SU-DHL-6 (cell line): Measurements from ENCODE around the gene ELMO1.

ENCODE experiments used
- H2AFZ ChIP-seq: fragments of 200-600 bp; sonication (generic); 2 replicates; pipeline ENCODE4 v1.6.1; 2014; ENCODE audit warnings: low read depth, mild to moderate bottlenecking, moderate library complexity, mixed read lengths, antibody characterized with exemption, low read length; ENCODE audit not compliant: severe bottlenecking
- H3F3A ChIP-seq: fragments of 200-600 bp; shearing (Covaris generic); 2 replicates; pipeline ENCODE4 v1.6.0; 2016; ENCODE audit warnings: antibody characterized with exemption, mild to moderate bottlenecking; ENCODE audit not compliant: insufficient read depth
- H3K27ac ChIP-seq: fragments of 200-600 bp; sonication (generic); 2 replicates; pipeline ENCODE4 v1.5.1; 2016; ENCODE audit warnings: low read depth, mild to moderate bottlenecking, low read length, moderate library complexity, mixed read lengths
- H3K27me3 ChIP-seq: fragments of 200-600 bp; sonication (generic), shearing (Covaris generic); 2 replicates; pipeline ENCODE4 v1.6.0; 2014; ENCODE audit warnings: mild to moderate bottlenecking, low read length
- H3K36me3 ChIP-seq: fragments of 200-600 bp; sonication (generic); 2 replicates; pipeline ENCODE4 v1.6.1; 2014; ENCODE audit warnings: mild to moderate bottlenecking, low read length, mixed read lengths
- H3K4me2 ChIP-seq: fragments of 300-600, 200-600 bp; shearing (Covaris generic), sonication (generic); 2 replicates; pipeline ENCODE4 v1.6.0; 2014; ENCODE audit warnings: low read length, low read depth, mild to moderate bottlenecking; ENCODE audit not compliant: poor library complexity, severe bottlenecking
- H3K4me3 ChIP-seq: fragments of 200-600 bp; sonication (generic); 2 replicates; pipeline ENCODE4 v1.5.1; 2014; ENCODE audit warnings: antibody characterized with exemption, low read length, mild to moderate bottlenecking, mixed read lengths; ENCODE audit not compliant: insufficient read depth, poor library complexity, severe bottlenecking
- H3K79me2 ChIP-seq: fragments of 200-600 bp; sonication (generic); 2 replicates; pipeline ENCODE4 v1.6.1; 2014; ENCODE audit warnings: mild to moderate bottlenecking, low read length, moderate library complexity; ENCODE audit not compliant: insufficient read depth
- H3K9ac ChIP-seq: fragments of 200-600 bp; sonication (generic); 2 replicates; pipeline ENCODE4 v1.7.0; 2014; ENCODE audit warnings: mild to moderate bottlenecking, low read length
- H3K9me2 ChIP-seq: fragments of 200-600 bp; sonication (generic); replicated peaks from 2 replicates; pipeline ENCODE4 v1.6.1; 2014; ENCODE audit warnings: low read length; ENCODE audit not compliant: insufficient read depth
- H3K9me3 ChIP-seq: fragments of 200-600 bp; sonication (generic); 2 replicates; pipeline ENCODE4 v1.6.1; 2014; ENCODE audit warnings: low read length, mixed read lengths; ENCODE audit not compliant: insufficient read depth
- H4K20me1 ChIP-seq: fragments of 200-600 bp; sonication (generic); 2 replicates; pipeline ENCODE4 v1.6.1; 2014; ENCODE audit warnings: low read depth, mild to moderate bottlenecking, antibody characterized with exemption, low read length, moderate library complexity, mixed read lengths
- CTCF ChIP-seq: fragments of 200-600 bp; sonication (generic); IDR thresholded peaks from one replicate; pipeline ENCODE4 v1.5.1; 2017; ENCODE audit warnings: antibody characterized with exemption, mild to moderate bottlenecking, low read length, moderate library complexity; ENCODE audit not compliant: insufficient read depth, poor library complexity, severe bottlenecking
- EZH2phosphoT487 ChIP-seq: fragments of 200-600 bp; sonication (generic), shearing (Covaris generic); conservative IDR thresholded peaks from 2 replicates; pipeline ENCODE4 v1.6.1; 2018; ENCODE audit warnings: mild to moderate bottlenecking, antibody characterized with exemption, low read length, moderate library complexity, mixed read lengths

Gene ELMO1

GRCh38 chr7:37173670-37174069 is 275.0 kb downstream of the ELMO1 start:
- Histone ChIP-seq H3K9me2 (no peaks in the 10 kb centered on the region), H3K36me3 (peaks cover 27% of the 10 kb centered on the region), H3K4me2 (no peak overlapping the region), H4K20me1 (no peaks in the 10 kb centered on the region), H3K27ac (no peak overlapping the region), H3K9ac (no peak overlapping the region), H3K4me3 (no peak overlapping the region), H3K27me3 (no peaks in the 10 kb centered on the region), H3K79me2 (no peaks in the 10 kb centered on the region), H3F3A (no peaks in the 10 kb centered on the region), H2AFZ (no peak overlapping the region), H3K9me3 (no peaks in the 10 kb centered on the region)
- TF ChIP-seq EZH2phosphoT487, result no peak
- no peak for TF ChIP-seq CTCF

GRCh38 chr7:37162106-37162505 is 286.6 kb downstream of the ELMO1 start:
- no peak overlapping the region for H3K9ac ChIP-seq
- H3K9me2 ChIP-seq, result no peaks in the 10 kb centered on the region
- H3K27ac ChIP-seq, result no peak overlapping the region
- TF ChIP-seq CTCF (no peak), EZH2phosphoT487 (no peak)
- H3K4me3 ChIP-seq, result no peak overlapping the region
- H3K27me3 ChIP-seq, result no peaks in the 10 kb centered on the region
- H4K20me1 ChIP-seq, result no peaks in the 10 kb centered on the region
- H3K4me2 ChIP-seq, result no peak overlapping the region
- no peaks in the 10 kb centered on the region for H3K79me2 ChIP-seq
- no peak overlapping the region for H2AFZ ChIP-seq
- H3K9me3 ChIP-seq, result no peaks in the 10 kb centered on the region
- peaks cover 6% of the 10 kb centered on the region; the same call in 1 of the 2 replicates for H3K36me3 ChIP-seq
- H3F3A ChIP-seq, result no peaks in the 10 kb centered on the region

GRCh38 chr7:37160656-37161055 is 288.0 kb downstream of the ELMO1 start:
- peaks cover 6% of the 10 kb centered on the region; the same call in 1 of the 2 replicates for H3K36me3 ChIP-seq
- no peaks in the 10 kb centered on the region for H3K9me3 ChIP-seq
- H3K27ac ChIP-seq, result no peak overlapping the region
- no peak overlapping the region for H2AFZ ChIP-seq
- no peak overlapping the region for H3K4me2 ChIP-seq
- H3K9me2 ChIP-seq, result no peaks in the 10 kb centered on the region
- no peaks in the 10 kb centered on the region for H4K20me1 ChIP-seq
- H3K79me2 ChIP-seq, result no peaks in the 10 kb centered on the region
- H3K4me3 ChIP-seq, result no peak overlapping the region
- H3K27me3 ChIP-seq, result no peaks in the 10 kb centered on the region
- no peak overlapping the region for H3K9ac ChIP-seq
- TF ChIP-seq EZH2phosphoT487 (no peak), CTCF (no peak)
- no peaks in the 10 kb centered on the region for H3F3A ChIP-seq
